Measurements from ENCODE around the gene SYT8. TPM values are rescaled to one million over a fixed set of nuclear protein-coding genes. Genes with fewer than 3 reads are reported as not detected.

The SYT8 gene
- total RNA-seq, 3 donors from 2014 or later (not counting 1 experiment from before 2014, with no cell fraction given): not detected

DNA sequence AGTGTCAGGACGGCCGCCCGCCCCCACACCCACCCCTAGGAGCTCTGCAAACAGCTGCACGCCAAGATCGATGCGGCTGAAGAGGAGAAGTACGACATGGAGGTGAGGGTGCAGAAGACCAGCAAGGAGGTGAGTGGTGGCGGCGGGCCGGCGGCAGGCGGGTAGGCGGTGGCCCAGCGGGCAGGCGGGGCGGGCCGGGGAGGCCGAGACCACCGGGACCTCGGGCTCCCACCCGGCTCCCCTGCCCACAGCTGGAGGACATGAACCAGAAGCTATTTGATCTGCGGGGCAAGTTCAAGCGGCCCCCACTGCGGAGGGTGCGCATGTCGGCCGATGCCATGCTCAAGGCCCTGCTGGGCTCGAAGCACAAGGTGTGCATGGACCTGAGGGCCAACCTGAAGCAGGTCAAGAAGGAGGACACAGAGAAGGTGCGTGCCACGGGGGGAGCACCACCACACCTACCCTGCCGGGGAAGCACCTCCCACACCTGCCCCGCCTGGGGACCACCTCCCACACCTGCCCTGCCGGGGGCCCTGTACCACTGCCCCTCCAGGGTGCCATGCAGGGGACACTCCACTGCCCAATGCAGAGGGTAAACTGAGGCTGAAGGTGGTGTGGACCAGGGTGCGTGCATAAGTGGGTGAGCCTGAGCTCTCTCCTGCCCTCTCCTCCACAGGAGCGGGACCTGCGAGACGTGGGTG is 6.1 kb downstream of the SYT8 start:
- Histone ChIP-seq H3K9me3 (ENCODE audit: control insufficient read depth, insufficient read depth, low read length) (no peaks in the 10 kb centered on the region), H3K27me3 (ENCODE audit: control insufficient read depth, insufficient read depth, low read length) (no peaks in the 10 kb centered on the region), H3K36me3 (ENCODE audit: control insufficient read depth, insufficient read depth, low read length) (no peaks in the 10 kb centered on the region), H3K27ac (ENCODE audit: low read length) (no peak overlapping the region), H3K4me3 (ENCODE audit: low read length) (no peak overlapping the region), H3K4me1 (ENCODE audit: control insufficient read depth, insufficient read depth, low read length) (peaks cover 84% of the 10 kb centered on the region)
- peaks cover 0 to 4% of the 10 kb centered on the region in 2 donors for H3K27me3 Mint-ChIP-seq (ENCODE audit: low read depth in 2 of 2)
- intact Hi-C loops (cut with micrococcal nuclease): no loop called here
- no peak overlapping the region for H3K4me3 Mint-ChIP-seq
- 90% methylated on average over 37 of the region's 37 CpGs for WGBS (ENCODE audit: insufficient coverage)
- no peak for ATAC-seq
- no peaks in the 10 kb centered on the region for H3K36me3 Mint-ChIP-seq
- DNase-seq: peak in 1 of 2 donors; percentile 11
- no peaks in the 10 kb centered on the region for H3K9me3 Mint-ChIP-seq
- TF ChIP-seq CTCF (IDR thresholded peaks at IDR 0.05): no peak
- peaks cover 26 to 51% of the 10 kb centered on the region in 2 donors for H3K4me1 Mint-ChIP-seq
- no peak overlapping the region for H3K27ac Mint-ChIP-seq

- no peaks in the 10 kb centered on the region for H3K36me3 Mint-ChIP-seq
- peaks cover 90% of the 10 kb centered on the region for H3K4me1 ChIP-seq (ENCODE audit: control insufficient read depth, insufficient read depth, low read length)
- ATAC-seq (no peak), DNase-seq (no peak)
- H3K27me3 ChIP-seq (ENCODE audit: control insufficient read depth, insufficient read depth, low read length): no peaks in the 10 kb centered on the region
- H3K4me3 Mint-ChIP-seq: no peak overlapping the region
- peaks cover 26 to 55% of the 10 kb centered on the region in 2 donors for H3K4me1 Mint-ChIP-seq
- H3K27ac Mint-ChIP-seq: no peak overlapping the region
- no peaks in the 10 kb centered on the region for H3K9me3 ChIP-seq (ENCODE audit: control insufficient read depth, insufficient read depth, low read length)
- H3K27ac ChIP-seq (ENCODE audit: low read length): no peak overlapping the region
- no peaks in the 10 kb centered on the region for H3K36me3 ChIP-seq (ENCODE audit: control insufficient read depth, insufficient read depth, low read length)
- no peaks in the 10 kb centered on the region for H3K9me3 Mint-ChIP-seq
- WGBS (ENCODE audit: insufficient coverage): 96% methylated on average over 19 of the region's 19 CpGs
- no peak for TF ChIP-seq CTCF (IDR thresholded peaks at IDR 0.05)
- H3K4me3 ChIP-seq (ENCODE audit: low read length): no peak overlapping the region
- intact Hi-C loops (cut with micrococcal nuclease): no loop called here
- H3K27me3 Mint-ChIP-seq (ENCODE audit: low read depth in 2 of 2): peaks cover 0 to 4% of the 10 kb centered on the region in 2 donors
Observed at GRCh38 chr11:1841511-1842148, 6.8 kb downstream of the SYT8 start.

- WGBS (ENCODE audit: insufficient coverage): 93% methylated on average over 29 of the region's 29 CpGs
- H3K4me3 Mint-ChIP-seq: no peak overlapping the region
- H3K27ac Mint-ChIP-seq: peak overlapping the region in 1 of 2 donors; percentile 79
- H3K27me3 Mint-ChIP-seq (ENCODE audit: low read depth in 2 of 2): peaks cover 0 to 4% of the 10 kb centered on the region in 2 donors
- no peak for TF ChIP-seq CTCF (IDR thresholded peaks at IDR 0.05)
- intact Hi-C loops (cut with micrococcal nuclease): no loop called here
- no peaks in the 10 kb centered on the region for H3K27me3 ChIP-seq (ENCODE audit: control insufficient read depth, insufficient read depth, low read length)
- H3K9me3 Mint-ChIP-seq: no peaks in the 10 kb centered on the region
- H3K27ac ChIP-seq (ENCODE audit: low read length): no peak overlapping the region
- H3K9me3 ChIP-seq (ENCODE audit: control insufficient read depth, insufficient read depth, low read length): no peaks in the 10 kb centered on the region
- no peaks in the 10 kb centered on the region for H3K36me3 ChIP-seq (ENCODE audit: control insufficient read depth, insufficient read depth, low read length)
- H3K4me1 ChIP-seq (ENCODE audit: control insufficient read depth, insufficient read depth, low read length): peaks cover 96% of the 10 kb centered on the region
- H3K4me1 Mint-ChIP-seq: peaks cover 26 to 59% of the 10 kb centered on the region in 2 donors
- H3K4me3 ChIP-seq (ENCODE audit: low read length): no peak overlapping the region
- ATAC-seq (no peak), DNase-seq (no peak)
- no peaks in the 10 kb centered on the region for H3K36me3 Mint-ChIP-seq
Observed at GRCh38 chr11:1842149-1843097, 7.6 kb downstream of the SYT8 start.

Data from natural killer cell (primary cell).